Loucy (cell line): ENCODE results near the gene ALDH18A1.

ENCODE experiments used
- EZH2phosphoT487 ChIP-seq: fragments of 200-600 bp; IDR thresholded peaks from 2 replicates; pipeline ENCODE4 v1.6.1; 2018; ENCODE audit warnings: antibody characterized with exemption, mild to moderate bottlenecking, moderate library complexity, borderline replicate concordance
- TF ChIP-seq, protein P1 (sequence below): fragments of 200-600 bp; sonication (generic); conservative IDR thresholded peaks from 2 replicates; pipeline ENCODE4 v1.5.1; 2014; ENCODE audit warnings: mild to moderate bottlenecking, antibody characterized with exemption, low read length

DNA sequence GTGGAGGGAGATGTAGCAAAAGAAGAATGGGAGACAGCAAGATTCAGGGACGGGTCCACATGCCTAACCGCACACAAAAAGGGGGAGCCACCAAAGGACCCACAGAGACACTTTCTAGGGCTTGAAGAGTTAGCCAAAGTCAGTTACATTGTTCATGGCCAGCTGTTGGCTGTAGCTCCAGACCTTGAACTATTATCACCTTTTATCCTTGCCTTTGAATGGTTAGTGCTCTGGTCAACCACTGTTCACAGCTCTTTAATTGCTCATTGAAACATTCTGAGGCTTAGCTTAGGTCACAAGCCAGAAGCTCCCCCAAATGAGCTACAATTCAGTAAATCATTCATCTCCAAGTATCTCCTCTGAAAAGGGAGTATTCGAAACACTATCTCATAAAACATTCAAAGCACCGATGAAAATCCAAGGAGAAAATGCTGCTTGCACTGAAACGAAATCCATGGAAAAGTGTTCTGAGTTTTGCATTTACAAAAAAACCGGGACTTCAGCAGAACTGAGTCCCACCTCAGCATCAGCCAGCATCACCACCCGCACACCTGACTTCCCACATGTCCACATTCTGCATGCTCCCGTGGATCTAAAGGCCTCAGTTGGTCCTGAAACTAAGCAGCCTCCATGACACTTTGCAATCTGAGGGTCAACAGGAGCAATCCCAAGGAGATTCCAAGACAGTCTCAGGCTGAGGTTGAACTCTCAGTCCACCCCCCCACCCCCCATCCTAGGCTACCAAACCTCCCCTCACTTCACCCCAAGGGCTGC is 99.3 kb downstream of the ALDH18A1 start:
- TF ChIP-seq, protein P1, sequence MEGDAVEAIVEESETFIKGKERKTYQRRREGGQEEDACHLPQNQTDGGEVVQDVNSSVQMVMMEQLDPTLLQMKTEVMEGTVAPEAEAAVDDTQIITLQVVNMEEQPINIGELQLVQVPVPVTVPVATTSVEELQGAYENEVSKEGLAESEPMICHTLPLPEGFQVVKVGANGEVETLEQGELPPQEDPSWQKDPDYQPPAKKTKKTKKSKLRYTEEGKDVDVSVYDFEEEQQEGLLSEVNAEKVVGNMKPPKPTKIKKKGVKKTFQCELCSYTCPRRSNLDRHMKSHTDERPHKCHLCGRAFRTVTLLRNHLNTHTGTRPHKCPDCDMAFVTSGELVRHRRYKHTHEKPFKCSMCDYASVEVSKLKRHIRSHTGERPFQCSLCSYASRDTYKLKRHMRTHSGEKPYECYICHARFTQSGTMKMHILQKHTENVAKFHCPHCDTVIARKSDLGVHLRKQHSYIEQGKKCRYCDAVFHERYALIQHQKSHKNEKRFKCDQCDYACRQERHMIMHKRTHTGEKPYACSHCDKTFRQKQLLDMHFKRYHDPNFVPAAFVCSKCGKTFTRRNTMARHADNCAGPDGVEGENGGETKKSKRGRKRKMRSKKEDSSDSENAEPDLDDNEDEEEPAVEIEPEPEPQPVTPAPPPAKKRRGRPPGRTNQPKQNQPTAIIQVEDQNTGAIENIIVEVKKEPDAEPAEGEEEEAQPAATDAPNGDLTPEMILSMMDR: no peak
- no peak for TF ChIP-seq EZH2phosphoT487
